NCI-H2081 (cell line): ENCODE measurements around the gene GRIN1.

ENCODE experiments used
- DNase-seq, 2 experiments: peaks; one replicate each; lab custom pipeline; 2025; lab: John Stamatoyannopoulos, UW

Gene GRIN1

DNA sequence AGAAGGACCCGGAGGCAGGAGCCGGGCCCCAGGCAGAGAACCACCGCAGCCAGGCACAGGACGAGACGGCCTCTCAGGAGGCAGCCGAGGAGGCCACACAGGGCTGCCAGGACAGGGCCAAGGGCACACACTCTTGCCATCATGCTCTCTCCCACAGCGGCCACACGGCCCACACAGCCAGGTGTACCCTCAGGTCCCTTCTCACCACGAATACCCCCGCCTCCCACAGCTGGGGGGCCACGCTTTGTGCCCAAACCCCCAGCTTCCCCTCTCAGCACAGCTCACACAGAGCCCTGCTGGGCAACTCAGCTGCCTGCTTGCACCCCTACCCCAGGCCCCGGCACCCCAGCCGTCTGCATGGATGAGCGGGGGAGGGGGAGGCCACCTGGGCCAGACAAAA is 54.8 kb downstream of the GRIN1 start:
- no peak for DNase-seq

DNA sequence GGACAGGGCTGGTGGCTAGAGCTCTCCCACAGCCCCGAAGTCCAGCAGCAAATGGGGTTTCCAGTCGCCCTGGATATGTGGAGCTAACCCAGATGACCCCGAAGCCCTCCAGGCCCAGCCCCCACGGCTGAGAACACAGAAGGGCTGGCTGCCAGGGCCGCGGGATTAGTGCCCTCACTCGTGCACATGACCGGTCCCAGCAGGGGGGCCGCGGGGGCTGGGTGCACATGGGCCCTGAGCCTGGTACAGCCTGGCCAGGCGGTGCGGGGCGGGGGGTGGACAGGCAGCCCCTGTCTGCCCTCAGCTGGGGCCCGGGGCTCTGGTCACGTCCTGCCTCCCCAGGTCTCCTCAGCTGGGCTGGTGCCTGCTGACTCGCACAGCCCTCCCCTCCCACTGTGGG is 55.4 kb downstream of the GRIN1 start:
- no peak for DNase-seq

DNA sequence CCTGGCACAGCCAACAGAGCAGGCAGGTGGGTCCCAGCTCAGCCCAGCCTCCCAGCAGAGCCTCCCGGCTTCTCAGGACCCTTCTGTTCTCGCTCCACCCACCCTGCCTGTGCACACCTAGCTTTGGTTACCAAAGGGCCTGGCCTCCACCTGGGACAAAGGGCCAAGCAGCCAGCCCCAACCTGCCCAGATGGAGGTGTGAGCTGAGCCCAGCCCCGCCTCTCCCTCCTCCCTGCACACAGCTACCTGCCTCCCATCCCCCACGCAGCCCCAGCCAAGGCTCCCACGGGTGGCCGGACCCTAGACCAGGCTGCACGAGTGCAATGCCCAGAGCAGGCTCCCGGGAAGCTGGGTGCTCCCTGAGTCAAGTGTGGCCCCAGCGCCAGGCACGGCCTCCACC is 56.0 kb downstream of the GRIN1 start:
- peak in 1 of 2 experiments; percentile 33 for DNase-seq

DNA sequence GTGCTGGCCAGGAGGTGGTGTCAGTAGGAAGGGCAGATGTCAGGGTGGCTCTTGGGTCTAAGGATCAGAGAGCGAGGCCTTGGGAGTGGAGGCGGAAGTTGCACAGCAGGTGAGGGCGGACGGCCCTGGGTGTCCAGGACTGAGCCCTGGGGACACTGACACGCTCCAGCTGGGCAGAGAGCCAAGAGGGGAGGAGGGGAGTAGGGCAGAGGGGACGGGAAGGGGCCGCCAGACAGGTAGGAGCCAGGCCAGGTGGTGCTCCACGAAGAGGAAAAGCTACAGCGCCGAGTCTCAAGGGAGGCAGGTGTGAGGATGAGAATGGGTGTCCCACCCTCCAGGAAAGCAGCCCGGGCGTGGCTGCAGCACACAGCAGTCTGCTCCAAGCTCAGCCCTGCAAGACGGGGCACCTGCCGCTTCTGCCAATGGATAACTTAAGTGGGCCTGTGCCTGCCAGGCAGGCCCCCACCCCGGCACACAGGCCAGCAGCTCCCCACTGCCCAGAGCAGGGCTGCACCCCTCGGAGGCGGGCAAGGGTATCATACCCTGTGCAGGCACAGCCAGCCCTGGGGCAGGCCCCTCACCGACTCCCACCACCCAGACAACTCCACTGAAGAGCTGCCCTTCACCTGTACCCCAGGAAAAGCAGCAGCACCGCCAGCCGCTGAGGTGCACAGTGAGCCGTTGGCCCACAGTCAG is 56.7 kb downstream of the GRIN1 start:
- DNase-seq, result peak; percentile 86 to 93

DNA sequence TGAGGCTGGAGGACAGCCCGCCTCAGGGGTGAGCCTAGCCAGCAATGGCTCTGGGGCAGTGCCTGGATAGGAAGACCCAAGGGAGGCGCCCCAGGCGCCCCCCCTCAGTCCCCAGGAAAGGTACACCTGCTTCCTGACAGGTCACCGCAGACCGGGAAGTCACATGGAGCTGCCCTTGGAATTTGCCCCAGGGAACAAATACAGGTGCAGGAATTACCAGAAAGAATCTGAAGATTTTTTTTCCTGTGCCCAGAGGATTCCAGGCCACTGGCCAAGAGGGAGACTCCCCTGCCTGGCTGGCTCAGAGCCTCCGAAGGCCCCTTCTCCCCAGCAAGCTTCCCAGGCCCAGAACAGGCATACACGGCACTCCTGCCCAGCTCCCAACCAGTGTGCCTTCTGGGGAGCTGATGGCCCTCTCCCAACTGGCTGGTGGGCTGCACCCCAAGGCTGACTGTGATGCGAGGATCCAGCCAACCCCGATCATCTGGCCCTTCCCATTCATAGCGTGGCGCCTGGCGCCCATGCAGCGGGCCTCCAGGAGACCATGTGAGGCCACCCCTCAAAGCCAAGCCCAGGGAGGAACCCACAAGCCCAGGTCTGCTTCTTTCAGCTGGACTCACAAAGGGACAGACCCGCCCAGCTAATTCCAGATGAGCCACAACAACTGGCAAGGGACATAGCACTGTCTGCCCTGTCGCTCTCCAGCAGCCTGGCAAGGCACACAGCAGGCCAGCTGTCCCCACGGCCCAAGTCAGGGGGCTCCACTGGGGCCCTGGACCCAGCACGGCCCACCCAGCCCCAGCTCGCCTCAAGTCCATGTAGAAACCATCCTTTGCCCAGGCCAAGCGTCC is 59.3 kb downstream of the GRIN1 start:
- DNase-seq, result peak in 1 of 2 experiments; percentile 44

DNA sequence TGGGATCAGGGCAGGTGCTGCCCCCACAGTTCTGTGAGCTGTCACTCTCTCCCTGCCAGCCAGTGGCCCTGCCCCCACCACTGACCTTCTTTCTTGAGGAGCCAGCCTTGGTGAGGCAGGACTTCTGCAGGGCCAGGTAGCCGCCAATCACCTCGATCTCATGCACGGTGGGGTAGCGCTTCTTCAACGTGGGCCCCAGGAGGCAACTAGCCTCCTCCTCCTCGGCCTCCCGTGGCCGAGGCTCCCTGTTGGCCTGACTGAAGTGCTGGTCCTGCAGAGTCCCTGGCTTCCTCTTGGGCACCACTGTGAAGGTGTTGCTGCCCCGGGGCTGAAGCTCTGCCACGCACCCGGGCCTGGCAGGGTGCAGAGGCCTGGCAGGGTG is 59.9 kb downstream of the GRIN1 start:
- DNase-seq, result no peak

DNA sequence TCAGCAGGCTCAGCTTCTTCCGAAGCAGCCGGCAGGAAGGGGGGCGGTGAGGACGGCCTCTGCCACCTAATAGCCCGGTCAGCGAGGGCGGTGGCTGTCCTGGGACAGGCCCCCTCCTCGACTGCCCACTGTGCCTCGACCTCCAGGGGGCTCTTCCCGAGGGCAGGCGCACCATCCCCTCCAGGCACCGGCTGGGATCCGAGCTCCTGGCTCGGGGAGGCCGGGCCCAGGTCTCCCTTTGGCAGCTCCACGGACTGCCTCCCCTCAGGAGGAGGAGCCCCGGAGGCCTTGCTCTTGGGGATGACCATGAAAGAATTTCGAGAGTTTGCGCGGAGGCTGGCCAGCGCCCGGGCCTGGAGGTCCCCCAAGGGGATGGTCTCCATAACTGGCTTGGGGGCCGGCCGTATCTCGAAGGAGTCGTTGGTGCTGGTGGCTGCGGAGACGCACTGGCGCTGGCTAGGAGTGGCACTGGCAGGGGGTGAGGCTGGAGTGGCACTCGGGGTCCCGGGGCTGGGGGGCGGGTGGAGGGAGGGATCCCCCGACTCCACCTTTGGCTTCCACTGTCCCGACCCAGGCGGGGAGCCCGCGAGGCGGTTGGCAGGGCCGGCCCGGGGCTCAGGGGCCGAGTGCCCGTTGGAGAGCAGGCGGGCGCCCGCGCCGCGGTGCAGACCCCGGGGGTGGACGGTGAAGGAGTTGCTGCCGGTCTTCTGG is 60.6 kb downstream of the GRIN1 start:
- DNase-seq, result no peak

DNA sequence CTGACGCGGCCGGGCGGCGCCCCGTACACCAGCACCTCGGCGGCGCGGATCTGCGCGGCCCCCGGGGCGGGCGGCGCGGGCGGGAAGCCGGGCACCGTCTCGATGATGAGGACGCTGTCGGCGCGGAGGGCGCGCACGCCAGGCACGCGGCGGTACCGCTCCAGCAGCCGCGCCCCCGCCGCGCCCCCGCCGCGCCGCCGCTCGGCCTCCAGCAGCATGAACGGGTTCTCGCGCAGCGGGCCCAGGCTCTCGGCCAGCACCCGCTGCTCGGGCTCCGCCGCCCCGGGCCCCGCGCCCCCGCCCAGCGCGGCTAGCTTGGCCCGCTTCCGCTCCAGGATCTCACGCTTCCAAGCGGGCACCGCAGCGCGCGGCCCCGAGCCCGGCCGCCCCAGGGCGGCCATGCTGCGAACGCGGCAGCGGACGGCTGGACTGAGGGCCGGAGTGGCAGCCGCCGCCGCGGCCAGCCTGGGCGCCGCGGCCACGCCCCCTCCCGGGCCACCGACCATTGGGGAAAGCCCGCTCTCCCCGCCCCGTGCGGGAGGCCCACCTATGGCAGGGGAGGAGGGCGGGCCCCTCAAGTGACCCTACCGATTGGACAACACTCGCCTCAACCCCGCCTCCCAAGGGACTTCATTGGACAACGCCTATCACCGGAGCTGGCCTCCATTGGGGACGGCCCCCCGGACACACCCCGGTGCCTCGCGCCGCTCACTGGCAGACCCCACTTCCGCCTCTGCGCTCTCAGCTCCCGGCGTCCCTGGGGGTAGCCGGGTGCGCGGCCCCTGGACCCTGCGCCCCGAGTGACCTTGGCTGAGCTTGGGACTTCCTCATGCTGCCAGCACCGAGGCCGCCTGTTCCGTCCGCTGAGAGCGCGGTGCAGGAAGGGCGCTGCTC is 61.6 kb downstream of the GRIN1 start, which contains the start of gene TPRN:
TSS of gene TPRN (minus strand) at position 431 of the 894 bp plus-strand sequence. CDS start at position 401, 30 bp downstream.
- peak; percentile 99 for DNase-seq

DNA sequence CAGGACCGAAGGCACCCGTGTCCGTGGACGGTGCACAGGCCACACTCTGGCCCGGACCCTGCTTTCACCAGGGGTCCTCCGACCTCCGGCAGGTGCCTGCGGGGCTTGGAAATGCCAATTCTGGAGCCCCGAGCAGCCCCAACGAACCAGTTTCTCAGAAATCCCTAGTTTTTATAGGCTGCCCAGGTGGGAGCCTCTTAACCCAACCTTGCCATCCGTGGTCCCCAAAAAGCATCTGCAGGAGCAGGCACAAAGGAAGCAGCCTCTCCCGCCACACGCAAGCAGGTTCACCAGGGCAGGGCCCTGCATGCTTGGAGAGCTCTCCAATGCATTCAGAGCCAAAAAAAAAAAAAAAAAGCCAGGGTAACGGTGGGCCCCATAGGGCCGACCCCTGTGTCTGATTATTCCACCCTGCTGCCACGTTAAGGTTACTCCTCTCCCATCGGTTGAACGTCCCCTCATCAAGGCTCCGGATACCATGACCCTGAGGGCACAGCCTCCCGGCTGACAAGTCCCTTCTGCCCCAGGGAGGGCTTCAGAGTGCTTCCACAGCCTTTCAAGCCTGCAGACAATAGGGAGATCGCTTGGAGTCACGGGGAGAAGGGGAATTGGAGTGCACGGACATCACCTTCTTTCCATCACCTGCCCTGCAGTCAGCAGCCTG is 62.4 kb downstream of the GRIN1 start:
- DNase-seq, result no peak

DNA sequence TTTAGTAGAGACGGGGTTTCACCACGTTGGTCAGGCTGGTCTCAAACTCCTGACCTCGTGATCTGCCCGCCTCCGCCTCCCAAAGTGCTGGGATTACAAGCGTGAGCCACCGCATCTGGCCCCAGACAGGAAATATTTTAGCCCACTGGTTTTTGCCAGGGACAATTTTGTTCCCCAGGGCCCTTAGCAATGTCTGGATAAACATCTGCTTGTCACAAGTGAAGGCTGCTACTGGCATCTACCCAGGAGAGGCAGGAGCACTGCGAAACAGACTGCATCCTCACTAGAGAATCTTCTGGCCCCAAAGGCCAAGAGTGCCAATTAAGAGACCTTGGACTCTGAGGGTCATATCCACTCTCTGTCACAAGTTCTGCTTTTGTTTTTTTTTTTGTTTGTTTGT is 64.0 kb downstream of the GRIN1 start:
- no peak for DNase-seq

DNA sequence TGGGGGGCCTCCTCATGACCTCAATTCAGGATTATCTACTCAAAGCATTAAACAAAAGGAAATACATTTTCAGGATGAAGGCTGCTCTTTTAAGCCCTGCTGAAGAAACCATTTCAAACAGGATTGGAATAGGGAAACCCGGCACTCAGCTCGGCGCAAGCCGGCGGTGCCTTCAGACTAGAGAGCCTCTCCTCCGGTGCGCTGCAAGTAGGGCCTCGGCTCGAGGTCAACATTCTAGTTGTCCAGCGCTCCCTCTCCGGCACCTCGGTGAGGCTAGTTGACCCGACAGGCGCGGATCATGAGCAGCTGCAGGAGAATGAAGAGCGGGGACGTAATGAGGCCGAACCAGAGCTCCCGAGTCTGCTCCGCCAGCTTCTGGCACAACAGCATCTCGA is 65.8 kb downstream of the GRIN1 start:
- DNase-seq, result no peak

DNA sequence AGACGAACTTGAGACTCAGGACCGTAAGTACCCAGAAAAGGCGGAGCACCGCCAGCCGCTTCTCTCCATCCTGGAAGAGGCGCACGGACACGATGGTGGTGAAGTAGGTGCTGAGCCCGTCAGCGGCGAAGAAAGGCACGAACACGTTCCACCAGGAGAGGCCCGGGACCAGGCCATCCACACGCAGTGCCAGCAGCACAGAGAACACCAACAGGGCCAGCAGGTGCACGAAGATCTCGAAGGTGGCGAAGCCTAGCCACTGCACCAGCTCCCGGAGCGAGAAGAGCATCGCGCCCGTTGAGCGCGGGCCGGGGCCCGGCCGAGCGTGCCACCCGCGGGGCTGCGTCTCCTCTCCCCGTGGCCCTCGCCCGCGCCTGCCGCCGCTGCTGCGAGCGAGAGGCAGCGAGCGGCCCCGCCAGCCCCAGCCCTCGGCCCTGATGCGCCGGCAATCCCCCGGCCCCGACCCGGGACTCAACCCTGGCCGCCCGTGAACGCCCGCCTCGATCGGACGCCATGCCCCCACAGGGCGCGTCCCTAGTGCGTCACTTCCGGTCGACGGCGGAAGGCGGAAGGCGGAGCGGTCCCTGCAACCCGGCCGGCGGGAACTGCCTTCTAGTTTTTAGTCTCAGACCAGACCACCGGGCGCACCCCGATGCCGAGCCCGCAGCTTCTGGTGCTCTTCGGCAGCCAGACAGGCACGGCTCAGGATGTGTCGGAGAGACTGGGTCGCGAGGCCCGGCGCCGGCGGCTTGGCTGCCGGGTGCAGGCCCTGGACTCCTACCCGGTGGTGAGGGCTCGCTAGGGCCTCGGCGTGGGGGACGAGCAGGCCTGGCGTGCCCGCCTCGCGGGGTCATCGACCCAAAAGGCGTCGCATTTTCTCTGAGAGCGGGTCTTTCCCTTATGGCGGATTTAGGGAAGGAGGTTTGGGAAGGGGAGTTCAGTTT is 66.4 kb downstream of the GRIN1 start, which contains the start of the genes NDOR1 and TMEM203:
TSS of gene NDOR1 (plus strand) at position 575 of the 944 bp plus-strand sequence. CDS start at position 653, 78 bp downstream.
TSS of gene TMEM203 (minus strand) at position 523 of the 944 bp plus-strand sequence. CDS start at position 289, 234 bp downstream.
- peak; percentile 82 to 85 for DNase-seq

DNA sequence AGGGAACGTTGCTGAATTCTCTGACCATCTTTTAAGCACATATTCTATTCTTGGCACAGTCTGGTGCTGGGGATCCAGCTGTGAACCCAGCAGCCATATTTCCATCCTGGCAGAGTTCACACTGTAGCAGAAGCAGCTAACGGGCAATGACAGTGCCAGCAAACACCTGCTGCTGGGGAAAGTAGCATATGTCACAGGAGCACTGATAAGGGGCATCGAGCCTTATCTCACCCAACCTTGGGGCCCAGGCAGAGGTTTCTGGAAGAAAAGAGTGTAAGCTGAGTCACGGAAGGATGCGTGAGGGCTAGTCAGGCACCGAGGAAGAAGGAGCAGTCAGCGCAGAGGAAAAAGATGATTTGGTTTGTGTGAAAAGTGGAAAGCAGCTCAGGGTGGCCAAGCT is 67.6 kb downstream of the GRIN1 start:
- no peak for DNase-seq

DNA sequence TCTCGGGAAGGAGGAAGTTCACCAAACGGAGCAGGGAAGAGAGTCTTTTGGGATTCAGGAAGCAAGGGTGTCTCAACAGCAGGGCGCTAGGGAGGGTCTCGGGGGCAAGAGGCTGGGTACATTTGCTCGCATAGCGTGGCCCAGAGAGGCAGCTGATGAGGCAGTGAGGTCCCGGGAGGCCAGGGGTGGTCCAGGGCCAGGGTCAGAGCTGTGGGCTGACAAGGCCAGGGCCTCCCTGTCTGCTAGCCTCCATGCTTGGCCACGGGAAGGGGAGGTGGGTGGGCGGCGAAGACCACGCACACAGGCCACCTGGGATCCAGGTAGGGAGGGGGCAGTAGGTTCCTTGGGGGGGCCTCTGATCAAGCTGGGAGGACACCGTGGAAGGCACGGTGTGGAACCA is 72.6 kb downstream of the GRIN1 start:
- no peak for DNase-seq

DNA sequence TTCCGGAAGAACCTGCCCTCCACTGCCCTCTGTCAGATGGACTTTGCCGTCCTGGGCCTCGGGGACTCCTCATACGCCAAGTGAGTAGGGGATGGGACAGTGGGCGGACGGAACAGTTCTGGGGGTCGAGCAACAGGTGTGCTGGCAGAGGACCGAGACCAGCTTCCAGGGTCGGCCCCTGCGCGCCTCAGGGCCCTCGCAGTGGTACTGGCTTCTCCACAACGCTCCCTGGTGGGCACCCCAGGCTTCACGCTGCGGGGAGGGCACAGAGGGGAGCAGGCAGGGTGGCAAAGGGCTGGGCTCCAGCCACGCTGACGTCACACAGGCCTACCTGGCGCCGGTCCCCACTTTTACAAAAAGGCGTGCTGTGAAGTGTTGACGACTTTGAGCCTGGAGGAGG is 73.6 kb downstream of the GRIN1 start:
- DNase-seq, result no peak

DNA sequence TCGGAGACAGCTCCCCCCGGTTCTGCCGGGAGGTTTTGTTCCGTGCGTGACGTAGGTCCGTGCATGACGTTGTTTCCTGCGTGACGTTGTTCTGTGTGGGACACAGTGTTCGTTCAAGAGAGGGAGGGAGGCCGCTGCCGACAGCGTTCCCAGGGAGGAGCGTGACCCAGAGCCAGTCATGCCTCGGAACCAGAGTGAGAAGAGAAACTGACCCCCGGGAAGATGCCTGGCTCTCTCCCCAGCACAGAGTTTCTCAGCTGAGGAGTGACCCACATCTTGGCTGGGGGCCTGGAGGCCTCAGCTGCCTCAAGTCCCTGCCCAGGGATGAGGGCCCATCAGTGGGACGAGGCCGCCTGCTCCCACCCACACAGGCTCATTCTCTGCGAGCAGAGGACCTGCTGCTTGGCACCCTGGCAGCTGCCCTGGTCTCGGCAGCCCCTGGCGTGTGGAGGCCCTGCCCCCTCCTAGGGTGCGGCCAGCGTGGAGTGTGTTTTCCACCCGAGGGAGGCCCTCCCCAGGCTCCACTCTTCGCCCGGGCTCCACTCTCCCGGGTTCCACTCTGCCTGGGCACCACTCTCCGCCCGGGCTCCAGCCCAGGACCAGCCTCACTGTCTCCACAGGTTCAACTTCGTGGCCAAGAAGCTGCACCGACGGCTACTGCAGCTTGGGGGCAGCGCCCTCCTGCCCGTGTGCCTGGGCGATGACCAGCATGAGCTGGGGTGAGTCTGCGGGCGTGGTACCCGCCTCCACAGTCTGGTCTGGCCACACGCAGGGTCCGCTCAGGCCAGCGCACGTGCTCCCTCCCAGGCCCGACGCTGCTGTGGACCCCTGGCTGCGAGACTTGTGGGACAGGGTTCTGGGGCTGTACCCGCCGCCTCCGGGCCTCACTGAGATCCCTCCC is 74.5 kb downstream of the GRIN1 start:
- DNase-seq, result no peak

DNA sequence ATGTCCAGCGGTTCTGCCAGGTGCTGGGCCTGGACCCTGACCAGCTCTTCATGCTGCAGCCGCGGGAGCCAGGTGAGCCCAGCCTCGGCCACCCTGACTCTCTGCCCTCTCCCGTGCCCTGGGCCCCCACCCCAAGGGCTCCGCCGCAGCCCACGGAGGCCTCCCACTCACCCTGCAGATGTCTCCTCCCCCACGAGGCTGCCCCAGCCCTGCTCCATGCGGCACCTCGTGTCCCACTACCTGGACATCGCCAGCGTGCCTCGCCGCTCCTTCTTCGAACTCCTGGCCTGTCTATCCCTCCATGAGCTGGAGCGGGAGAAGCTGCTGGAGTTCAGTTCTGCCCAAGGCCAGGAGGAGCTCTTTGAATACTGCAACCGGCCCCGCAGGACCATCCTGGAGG is 75.7 kb downstream of the GRIN1 start:
- no peak for DNase-seq

DNA sequence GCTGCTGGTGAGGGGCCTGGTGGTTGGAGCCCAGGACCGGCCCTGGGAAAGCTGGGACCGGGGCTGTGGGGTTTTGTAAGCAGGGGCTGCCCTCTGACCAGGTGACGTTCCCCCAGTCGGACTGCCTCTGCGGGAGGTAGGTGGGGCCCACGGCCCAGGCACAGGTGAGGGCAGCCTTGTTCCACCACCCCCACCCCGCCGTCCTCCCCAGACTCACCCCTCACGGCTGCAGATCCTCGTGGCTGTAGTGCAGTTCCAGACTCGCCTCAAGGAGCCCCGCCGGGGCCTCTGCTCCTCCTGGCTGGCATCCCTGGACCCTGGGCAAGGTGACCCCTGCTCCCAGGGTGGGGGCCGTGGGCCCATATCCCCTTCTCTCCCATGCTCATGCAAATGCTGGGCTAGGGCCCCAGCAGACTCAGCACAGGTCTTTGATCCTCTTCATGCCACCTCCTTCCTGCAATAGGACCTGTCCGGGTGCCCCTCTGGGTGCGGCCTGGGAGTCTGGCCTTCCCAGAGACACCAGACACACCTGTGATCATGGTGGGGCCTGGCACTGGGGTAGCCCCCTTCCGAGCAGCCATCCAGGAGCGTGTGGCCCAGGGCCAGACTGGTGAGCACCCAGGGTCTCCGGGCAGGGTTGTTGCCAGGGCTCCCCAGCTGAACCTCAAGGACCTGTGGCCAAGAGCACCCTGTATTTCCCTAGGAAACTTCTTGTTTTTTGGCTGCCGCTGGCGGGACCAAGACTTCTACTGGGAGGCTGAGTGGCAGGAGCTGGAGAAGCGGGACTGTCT is 76.4 kb downstream of the GRIN1 start:
- no peak for DNase-seq
